Germinal center (tissue), 1 donor: ENCODE results near the gene ATAD1.
A peak's percentile ranks its signal among the peaks of the same experiment; 100 is the strongest.
"Not testable (repeated sequence)": the region's sequence is repeated elsewhere in the genome, so short reads cannot be mapped to it uniquely, and the experiment has no call there.

Experiments used
- DNase-seq: peaks from one replicate; pipeline ENCODE4 v3.0.0; 2012; ENCODE audit warnings: mixed read lengths, low spot score

The ATAD1 gene

GRCh38 chr10:87846023-87846422 lies 28.0 kb upstream of the ATAD1 start:
- no peak for DNase-seq

- DNase-seq = no peak
Measured at GRCh38 chr10:87845624-87845998, 27.6 kb upstream of the ATAD1 start.

- DNase-seq = no peak
Measured at GRCh38 chr10:87844837-87845623, 27.0 kb upstream of the ATAD1 start.

- DNase-seq = no peak
Measured at GRCh38 chr10:87843714-87844113, 25.7 kb upstream of the ATAD1 start.

GRCh38 chr10:87842776-87843497 lies 24.9 kb upstream of the ATAD1 start:
- DNase-seq = no peak

GRCh38 chr10:87842220-87842641 lies 24.2 kb upstream of the ATAD1 start:
- DNase-seq = no peak

GRCh38 chr10:87841186-87841585 lies 23.2 kb upstream of the ATAD1 start:
- no peak for DNase-seq

GRCh38 chr10:87838650-87839049 lies 20.6 kb upstream of the ATAD1 start:
- no peak for DNase-seq

GRCh38 chr10:87837445-87837844 lies 19.4 kb upstream of the ATAD1 start:
- DNase-seq = peak; percentile 23

GRCh38 chr10:87836098-87836497 lies 18.1 kb upstream of the ATAD1 start:
- no peak for DNase-seq

- DNase-seq = no peak
Measured at GRCh38 chr10:87829986-87830729, 12.1 kb upstream of the ATAD1 start.

- DNase-seq = not testable (repeated sequence)
Measured at GRCh38 chr10:87829051-87829450, 11.0 kb upstream of the ATAD1 start.

GRCh38 chr10:87827681-87828080 lies 9.7 kb upstream of the ATAD1 start:
- DNase-seq = no peak

- no peak for DNase-seq
Measured at GRCh38 chr10:87826653-87827052, 8.6 kb upstream of the ATAD1 start.

- DNase-seq = no peak
Measured at GRCh38 chr10:87819289-87819585, 1.2 kb upstream of the ATAD1 start.

- DNase-seq = peak; percentile 50
Measured at GRCh38 chr10:87818505-87819288, 671 bp upstream of the ATAD1 start.

- peak; percentile 9 for DNase-seq
Measured at GRCh38 chr10:87816898-87817608, 973 bp downstream of the ATAD1 start.

- no peak for DNase-seq
Measured at GRCh38 chr10:87816163-87816897, 1.7 kb downstream of the ATAD1 start.

GRCh38 chr10:87804939-87805569 lies 13.0 kb downstream of the ATAD1 start:
- no peak for DNase-seq

GRCh38 chr10:87803831-87804230 lies 14.2 kb downstream of the ATAD1 start:
- DNase-seq = no peak
